Measurements from ENCODE around the gene MALT1.

- TF ChIP-seq CTCF (IDR thresholded peaks at IDR 0.05) (no peak), POLR2A (IDR thresholded peaks at IDR 0.05) (no peak), EP300 (IDR thresholded peaks at IDR 0.05) (no peak)
Observed at GRCh38 chr18:58712930-58713329, 41.7 kb downstream of the MALT1 start.
